ENCODE measurements around the gene PRPSAP1.

GRCh38 chr17:76267051-76267576, 86.6 kb downstream of the PRPSAP1 start:
- TF ChIP-seq CTCF (IDR thresholded peaks at IDR 0.05) = no peak
- no peak for TF ChIP-seq POLR2A (IDR thresholded peaks at IDR 0.05)
